C4-2B (cell line): ENCODE results near the gene MRPL33.

ENCODE experiments used
- H3K27ac ChIP-seq: fragments of 450-650 bp; 2 replicates; pipeline ENCODE4 v1.5.1; 2017
- ZFX ChIP-seq: fragments of 450-650 bp; IDR thresholded peaks from 2 replicates; pipeline ENCODE4 v1.6.1; 2017
- TF ChIP-seq, protein P1 (sequence below): fragments of 450-650 bp; conservative IDR thresholded peaks from 2 replicates; pipeline ENCODE4 v1.5.1; 2017; ENCODE audit warnings: mild to moderate bottlenecking

Gene MRPL33

DNA sequence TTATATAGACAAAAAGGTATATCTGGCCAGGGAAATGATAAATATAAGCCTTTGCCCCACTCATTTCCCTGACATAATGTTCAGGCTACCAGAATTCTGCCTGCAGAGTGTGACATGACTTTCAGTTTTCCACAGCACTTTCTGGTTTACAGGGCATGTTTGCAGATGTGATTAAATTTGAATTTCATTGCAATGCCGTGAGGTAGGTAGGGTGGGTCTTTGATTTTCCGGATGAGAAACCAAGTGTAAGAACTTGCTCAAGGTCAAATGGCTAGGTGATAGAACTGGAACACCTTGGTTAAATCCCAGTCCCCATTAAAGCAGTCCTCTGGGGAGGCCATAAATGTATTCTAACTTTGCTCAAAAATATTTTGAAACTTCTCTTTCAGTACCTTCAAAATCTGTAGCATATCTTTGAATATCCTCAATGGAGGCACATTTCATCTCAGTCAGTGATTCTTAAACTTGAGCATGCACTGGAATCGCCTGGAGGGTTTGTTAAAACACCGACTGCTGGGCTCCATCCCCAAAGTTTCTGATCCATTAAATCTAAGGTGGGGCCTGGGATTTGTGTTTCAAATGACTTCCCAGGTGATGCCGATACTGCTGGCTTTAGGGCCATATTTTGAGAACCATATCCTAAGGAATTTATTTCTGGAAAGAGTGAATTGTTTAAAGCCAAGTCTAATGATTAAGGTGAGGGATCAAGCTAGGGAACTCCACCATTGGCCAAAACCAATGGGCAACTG lies 35.0 kb downstream of the MRPL33 start:
- H3K27ac ChIP-seq, result no peak overlapping the region
- TF ChIP-seq ZFX, result no peak
- TF ChIP-seq, protein P1, sequence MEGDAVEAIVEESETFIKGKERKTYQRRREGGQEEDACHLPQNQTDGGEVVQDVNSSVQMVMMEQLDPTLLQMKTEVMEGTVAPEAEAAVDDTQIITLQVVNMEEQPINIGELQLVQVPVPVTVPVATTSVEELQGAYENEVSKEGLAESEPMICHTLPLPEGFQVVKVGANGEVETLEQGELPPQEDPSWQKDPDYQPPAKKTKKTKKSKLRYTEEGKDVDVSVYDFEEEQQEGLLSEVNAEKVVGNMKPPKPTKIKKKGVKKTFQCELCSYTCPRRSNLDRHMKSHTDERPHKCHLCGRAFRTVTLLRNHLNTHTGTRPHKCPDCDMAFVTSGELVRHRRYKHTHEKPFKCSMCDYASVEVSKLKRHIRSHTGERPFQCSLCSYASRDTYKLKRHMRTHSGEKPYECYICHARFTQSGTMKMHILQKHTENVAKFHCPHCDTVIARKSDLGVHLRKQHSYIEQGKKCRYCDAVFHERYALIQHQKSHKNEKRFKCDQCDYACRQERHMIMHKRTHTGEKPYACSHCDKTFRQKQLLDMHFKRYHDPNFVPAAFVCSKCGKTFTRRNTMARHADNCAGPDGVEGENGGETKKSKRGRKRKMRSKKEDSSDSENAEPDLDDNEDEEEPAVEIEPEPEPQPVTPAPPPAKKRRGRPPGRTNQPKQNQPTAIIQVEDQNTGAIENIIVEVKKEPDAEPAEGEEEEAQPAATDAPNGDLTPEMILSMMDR, result no peak

GRCh38 chr2:27807476-27807875 lies 36.0 kb downstream of the MRPL33 start:
- no peak overlapping the region for H3K27ac ChIP-seq
- TF ChIP-seq, protein P1, result peak; percentile 74
- no peak for TF ChIP-seq ZFX

DNA sequence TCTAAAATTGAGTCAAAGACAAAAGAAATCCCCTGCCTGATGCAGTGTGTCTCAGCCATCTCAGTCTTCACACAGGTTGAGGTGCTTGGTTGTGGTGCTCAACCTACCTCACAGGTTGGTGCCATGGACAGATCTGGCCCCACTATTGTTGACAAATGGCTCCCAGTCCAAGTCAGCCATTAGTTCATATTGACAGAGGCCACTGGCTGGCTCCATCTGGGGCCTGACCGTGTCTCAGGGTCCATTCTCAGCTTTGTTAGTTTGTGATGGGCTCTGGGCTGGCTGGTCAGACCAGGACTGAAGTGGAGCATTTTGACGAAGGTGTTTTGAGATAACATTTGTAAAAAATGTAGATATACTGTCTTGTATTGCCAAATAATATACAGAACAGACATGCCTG lies 36.9 kb downstream of the MRPL33 start:
- TF ChIP-seq, protein P1, result no peak
- no peak for TF ChIP-seq ZFX
- H3K27ac ChIP-seq, result no peak overlapping the region

- no peak for TF ChIP-seq ZFX
- TF ChIP-seq, protein P1, result no peak
- H3K27ac ChIP-seq, result no peak overlapping the region
Observed at GRCh38 chr2:27808984-27809383, 37.5 kb downstream of the MRPL33 start.

DNA sequence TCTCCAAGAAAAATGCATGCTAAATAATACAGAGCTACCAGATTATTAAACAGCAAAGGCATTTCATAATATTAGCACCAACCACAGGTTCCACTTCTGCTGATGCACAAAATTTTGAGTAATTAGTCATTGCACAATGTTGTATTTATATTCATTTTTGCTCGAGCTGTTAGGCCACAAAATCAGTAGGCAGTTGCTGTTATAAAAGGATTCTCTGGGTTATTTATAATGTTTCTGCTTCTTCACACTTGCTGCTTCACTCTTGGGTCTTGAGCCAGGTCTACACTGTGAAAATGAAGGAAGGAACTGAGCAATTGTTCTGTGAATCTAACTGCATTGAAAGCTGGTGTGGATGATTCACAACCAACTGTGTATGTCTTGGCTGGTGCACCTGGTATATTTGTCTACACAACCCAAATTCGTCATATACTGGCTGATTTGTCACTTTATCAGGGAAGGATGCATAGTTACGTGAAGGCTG lies 38.3 kb downstream of the MRPL33 start:
- TF ChIP-seq, protein P1, result no peak
- TF ChIP-seq ZFX, result no peak
- H3K27ac ChIP-seq, result no peak overlapping the region

- H3K27ac ChIP-seq, result no peak overlapping the region
- no peak for TF ChIP-seq ZFX
- TF ChIP-seq, protein P1, result no peak
Observed at GRCh38 chr2:27810455-27810854, 38.9 kb downstream of the MRPL33 start.

DNA sequence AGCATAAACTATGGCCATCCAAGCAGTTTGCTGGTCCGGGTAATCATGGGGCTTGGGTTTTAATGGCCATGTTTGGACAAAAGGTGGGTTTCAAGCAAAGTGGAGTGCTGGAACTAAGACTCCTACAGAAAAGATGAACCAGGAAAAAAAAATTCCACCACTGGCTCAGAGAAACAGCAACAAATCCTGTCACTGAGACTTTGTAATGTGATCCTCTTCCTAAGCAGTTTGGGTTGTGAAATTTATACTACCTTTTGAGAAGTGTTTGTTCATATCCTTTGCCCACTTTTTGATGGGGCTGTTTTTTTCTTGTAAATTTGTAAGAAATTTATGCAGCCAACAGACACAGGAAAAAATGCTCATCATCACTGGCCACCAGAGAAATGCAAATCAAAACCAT lies 40.2 kb downstream of the MRPL33 start:
- H3K27ac ChIP-seq, result no peak overlapping the region

More for the DNA sequence above, 40.2 kb downstream of the MRPL33 start:
- TF ChIP-seq, protein P1, result no peak
- TF ChIP-seq ZFX, result no peak
